Transverse colon (tissue), 4 donors: Measurements from ENCODE around the gene MICAL2. TPM values are rescaled to one million over a fixed set of nuclear protein-coding genes. Genes with fewer than 3 reads are reported as not detected.

Experiments used
- DNase-seq: peaks from one replicate; pipeline ENCODE4 v3.0.0-alpha.2; 2019
- H3K27ac ChIP-seq, 4 donors: fragments of 200-600 bp; sonication (generic); 2 replicates each; pipeline ENCODE4 v1.5.1; 2016 to 2018; ENCODE audit warnings: inconsistent platforms in 4 of 4
- H3K27me3 ChIP-seq: fragments of 200-600 bp; sonication (generic); 2 replicates; pipeline ENCODE4 v1.5.1; 2017; ENCODE audit warnings: inconsistent platforms
- H3K36me3 ChIP-seq, 4 donors: fragments of 200-600 bp; sonication (generic); 2 replicates each; pipeline ENCODE4 v1.5.1; 2017 to 2019; ENCODE audit warnings: inconsistent platforms in 4 of 4
- H3K4me1 ChIP-seq, 4 donors: fragments of 200-600 bp; sonication (generic); 2 replicates each; pipeline ENCODE4 v1.5.1; 2017 to 2020; ENCODE audit warnings: inconsistent platforms in 4 of 4
- H3K4me3 ChIP-seq, 4 donors: fragments of 200-600 bp; sonication (generic); 1 replicate in 1 of 4; 2 replicates in 3 of 4; pipeline versions ENCODE4 v1.5.1 to v1.6.1; 2017 to 2019; ENCODE audit warnings: inconsistent platforms in 4 of 4
- H3K9me3 ChIP-seq, 2 donors: fragments of 200-600 bp; sonication (generic); 2 replicates each; pipeline ENCODE4 v1.5.1; 2017 to 2019; ENCODE audit warnings: inconsistent platforms in 2 of 2
- EP300 ChIP-seq: sonication (generic); formaldehyde crosslinking; IDR thresholded peaks from one replicate; pipeline ENCODE4 v1.6.1; 2017; ENCODE audit warnings: antibody characterized with exemption, low read depth
- POLR2A ChIP-seq: fragments of 450-650 bp; IDR thresholded peaks from one replicate; pipeline ENCODE4 v1.6.1; 2016; ENCODE audit warnings: antibody characterized with exemption, mild to moderate bottlenecking, moderate library complexity
- POLR2AphosphoS5 ChIP-seq, 3 donors: sonication (generic); formaldehyde crosslinking; IDR thresholded peaks; one replicate each; pipeline ENCODE4 v1.6.1; 2016; ENCODE audit warnings: antibody characterized with exemption in 3 of 3
- WGBS, 2 donors: methylation state at CpG; one replicate each; pipeline ENCODE4 v1.1.5; 2018; ENCODE audit warnings: low coverage in 1 of 2; 5-methylcytosine and 5-hydroxymethylcytosine counted together
- in situ Hi-C, 4 donors: fragments of 200-750 bp; cut with MboI; loops; one replicate each; pipeline versions ENCODE4 v1.15.0 to v1.15.1; 2017; ENCODE audit warnings: low sequenced_read_pairs in 3 of 4, low pct_ligation_motif_present in 1 of 4, low pct_unique_long_range_greater_than_20kb in 1 of 4
- intact Hi-C: fragments of 100-400 bp; cut with DNase I; formaldehyde crosslinking; loops from one replicate; pipeline ENCODE4 v1.15.1; 2023; ENCODE audit warnings: low total_unique reads
- total RNA-seq, 4 donors: library from RNA; depleted of rRNA; stranded (reverse); fragments of >200 nt; gene quantifications; one replicate each; pipeline ENCODE4 v1.1.0, GENCODE V29; 2016
- TF ChIP-seq, protein P1 (sequence below), 5 experiments: fragments of 200-600 bp in 3 of 5; fragments of 450-650 bp in 2 of 5; sonication (generic) in 3 of 5; IDR thresholded peaks; 1 replicate in 2 of 5; 2 replicates in 3 of 5; pipeline ENCODE4 v1.5.1; 2016 to 2017; ENCODE audit warnings: antibody characterized with exemption in 5 of 5, inconsistent platforms in 3 of 5, mild to moderate bottlenecking in 2 of 5, moderate library complexity in 1 of 5

Gene MICAL2
- total RNA-seq, 4 donors from 2014 or later = 309 to 483 (median 316) TPM

DNA sequence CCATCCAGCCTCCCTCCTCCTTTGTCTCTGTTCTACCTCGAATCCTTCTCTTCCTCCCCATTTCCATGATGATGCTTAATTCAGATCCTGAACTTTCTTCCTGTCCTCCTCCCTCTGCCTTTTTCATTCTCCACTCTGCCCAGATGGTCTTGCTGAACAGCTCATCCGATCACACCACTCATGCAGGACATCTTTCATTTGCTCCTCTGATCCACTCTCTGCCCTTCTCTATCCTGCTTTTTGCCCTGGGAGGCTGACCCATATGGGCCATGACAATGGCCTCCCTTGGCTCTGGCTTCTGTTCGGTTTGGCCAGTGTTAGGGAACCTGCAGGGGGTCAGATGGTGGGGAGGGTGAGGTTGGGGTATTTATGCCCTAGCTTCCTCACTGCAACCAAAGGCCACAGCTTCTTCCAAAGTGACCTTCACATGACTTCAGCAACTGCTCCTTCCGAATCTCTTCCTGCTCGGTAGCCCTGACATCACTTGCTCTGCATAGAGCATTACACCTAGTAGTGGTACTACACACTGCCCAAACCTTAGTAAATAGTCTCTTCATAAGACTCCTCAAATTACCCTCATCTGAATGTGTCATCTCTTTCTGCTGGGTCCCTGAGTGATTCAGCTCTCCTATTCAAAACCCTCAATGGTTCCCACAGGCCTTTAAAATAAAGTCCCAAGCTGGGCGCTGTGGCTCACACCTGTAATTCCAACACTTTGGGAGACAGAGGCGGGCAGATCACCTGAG lies 32.7 kb upstream of the MICAL2 start:
- intact Hi-C loops = no loop called here
- in situ Hi-C loops = no loop called here

GRCh38 chr11:12079726-12080556 lies 30.4 kb upstream of the MICAL2 start:
- TF ChIP-seq, protein P1, sequence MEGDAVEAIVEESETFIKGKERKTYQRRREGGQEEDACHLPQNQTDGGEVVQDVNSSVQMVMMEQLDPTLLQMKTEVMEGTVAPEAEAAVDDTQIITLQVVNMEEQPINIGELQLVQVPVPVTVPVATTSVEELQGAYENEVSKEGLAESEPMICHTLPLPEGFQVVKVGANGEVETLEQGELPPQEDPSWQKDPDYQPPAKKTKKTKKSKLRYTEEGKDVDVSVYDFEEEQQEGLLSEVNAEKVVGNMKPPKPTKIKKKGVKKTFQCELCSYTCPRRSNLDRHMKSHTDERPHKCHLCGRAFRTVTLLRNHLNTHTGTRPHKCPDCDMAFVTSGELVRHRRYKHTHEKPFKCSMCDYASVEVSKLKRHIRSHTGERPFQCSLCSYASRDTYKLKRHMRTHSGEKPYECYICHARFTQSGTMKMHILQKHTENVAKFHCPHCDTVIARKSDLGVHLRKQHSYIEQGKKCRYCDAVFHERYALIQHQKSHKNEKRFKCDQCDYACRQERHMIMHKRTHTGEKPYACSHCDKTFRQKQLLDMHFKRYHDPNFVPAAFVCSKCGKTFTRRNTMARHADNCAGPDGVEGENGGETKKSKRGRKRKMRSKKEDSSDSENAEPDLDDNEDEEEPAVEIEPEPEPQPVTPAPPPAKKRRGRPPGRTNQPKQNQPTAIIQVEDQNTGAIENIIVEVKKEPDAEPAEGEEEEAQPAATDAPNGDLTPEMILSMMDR (IDR thresholded peaks at IDR 0.05) = no peak
- peak; percentile 50 to 70 (median 67) for TF ChIP-seq POLR2AphosphoS5 (IDR thresholded peaks at IDR 0.05)
- Histone ChIP-seq H3K27ac (peak overlapping the region; percentile 51 to 79 (median 71)), H3K9me3 (no peaks in the 10 kb centered on the region), H3K4me1 (peaks cover 0 to 15% (median 5%) of the 10 kb centered on the region in 4 donors), H3K36me3 (no peaks in the 10 kb centered on the region), H3K4me3 (no peak overlapping the region), H3K27me3 (no peaks in the 10 kb centered on the region)
- in situ Hi-C loops (no loop called here), intact Hi-C loops (no loop called here)
- 62 to 67% methylated on average over 8 to 12 of the region's 13 CpGs for WGBS, 2 donors
- peak; percentile 56 for DNase-seq

More for the DNA sequence above, 32.7 kb upstream of the MICAL2 start:
- TF ChIP-seq POLR2A (no peak), EP300 (no peak), POLR2AphosphoS5 (IDR thresholded peaks at IDR 0.05) (no peak)
- TF ChIP-seq, protein P1 (IDR thresholded peaks at IDR 0.05) = no peak
- no peak overlapping the region for H3K4me3 ChIP-seq
- no peaks in the 10 kb centered on the region for H3K36me3 ChIP-seq
- H3K27me3 ChIP-seq = no peaks in the 10 kb centered on the region
- H3K27ac ChIP-seq = peak overlapping the region; percentile 69 to 80 (median 78)
- H3K4me1 ChIP-seq = peaks cover 0 to 14% (median 5%) of the 10 kb centered on the region in 4 donors
- H3K9me3 ChIP-seq = no peaks in the 10 kb centered on the region
- DNase-seq = no peak
- 79 to 83% methylated on average over 3 to 7 of the region's 7 CpGs for WGBS, 2 donors

DNA sequence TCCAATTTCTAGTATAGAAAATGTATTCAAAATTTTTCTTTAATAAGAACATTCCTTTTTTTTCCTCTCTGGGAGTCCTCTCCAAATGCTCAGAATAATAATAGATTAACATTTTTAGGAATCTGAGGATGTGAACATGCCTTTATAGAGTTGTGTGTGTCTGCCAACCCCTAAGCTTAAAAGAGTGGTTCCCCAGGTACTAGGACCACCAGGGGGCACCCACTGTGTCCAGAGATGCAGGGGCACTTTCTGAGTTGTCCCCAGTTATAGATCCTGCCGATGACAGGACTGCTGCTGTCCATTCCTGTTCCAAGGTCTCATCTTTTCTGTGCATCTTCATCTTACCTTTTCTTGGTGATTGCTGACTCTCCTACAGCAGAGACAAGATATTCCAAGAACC lies 27.0 kb upstream of the MICAL2 start:
- peak overlapping the region in 1 of 4 donors; percentile 1 for H3K27ac ChIP-seq
- in situ Hi-C loops (no loop called here), intact Hi-C loops (no loop called here)
- no peaks in the 10 kb centered on the region for H3K36me3 ChIP-seq
- peaks cover 24 to 35% (median 32%) of the 10 kb centered on the region in 4 donors for H3K4me1 ChIP-seq
- TF ChIP-seq POLR2AphosphoS5 (IDR thresholded peaks at IDR 0.05) (no peak), POLR2A (no peak), EP300 (no peak)
- TF ChIP-seq, protein P1 (IDR thresholded peaks at IDR 0.05) = no peak
- H3K27me3 ChIP-seq = no peaks in the 10 kb centered on the region
- DNase-seq = no peak
- no peak overlapping the region for H3K4me3 ChIP-seq
- H3K9me3 ChIP-seq = no peaks in the 10 kb centered on the region
- 83 to 89% methylated on average over 1 of the region's 1 CpG for WGBS, 2 donors

- no peaks in the 10 kb centered on the region for H3K27me3 ChIP-seq
- no peak overlapping the region for H3K4me3 ChIP-seq
- in situ Hi-C loops (no loop called here), intact Hi-C loops (no loop called here)
- DNase-seq = no peak
- H3K9me3 ChIP-seq = no peaks in the 10 kb centered on the region
- peak overlapping the region in 2 of 4 donors; percentile 1 to 93 for H3K27ac ChIP-seq
- no peaks in the 10 kb centered on the region for H3K36me3 ChIP-seq
- TF ChIP-seq EP300 (no peak), POLR2AphosphoS5 (IDR thresholded peaks at IDR 0.05) (no peak), POLR2A (no peak)
- TF ChIP-seq, protein P1 (IDR thresholded peaks at IDR 0.05) = no peak
- H3K4me1 ChIP-seq = peaks cover 30 to 44% (median 40%) of the 10 kb centered on the region in 4 donors
Measured at GRCh38 chr11:12084256-12084655, 26.1 kb upstream of the MICAL2 start.
